Activated CD4-positive, CD25-positive, alpha-beta regulatory T cell treated with anti-CD3 and anti-CD28 coated beads, Interleukin-2, amount 50 U/mL, for 72 hours (primary cell): ENCODE measurements around the gene EBLN2.

Source experiments
- DNase-seq: peaks from one replicate; pipeline ENCODE4 v3.0.0; 2021

Gene EBLN2

DNA sequence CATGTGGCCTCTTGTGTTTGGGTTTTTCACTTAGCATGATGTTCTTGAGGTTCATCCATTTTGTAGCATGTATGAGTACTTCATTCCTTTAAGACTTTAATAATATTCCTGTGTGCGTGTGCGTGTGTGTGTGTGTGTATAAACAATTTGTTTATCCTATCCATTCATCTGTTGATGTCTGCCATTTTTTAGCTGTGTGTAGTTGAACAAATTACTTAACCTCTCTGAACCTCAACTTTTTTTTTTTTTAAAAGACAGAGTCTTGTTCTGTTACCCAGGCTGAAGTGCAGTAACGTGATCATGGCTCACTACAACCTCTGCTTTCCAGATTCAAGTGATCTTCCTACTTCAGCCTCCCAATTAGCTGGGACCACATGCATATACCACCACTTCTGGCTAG is 47.3 kb downstream of the EBLN2 start:
- DNase-seq: no peak

GRCh38 chr3:73110530-73110929 is 49.1 kb downstream of the EBLN2 start:
- DNase-seq: no peak
